Measurements from ENCODE around the gene DOC2A.
"Not testable (repeated sequence)": the region's sequence is repeated elsewhere in the genome, so short reads cannot be mapped to it uniquely, and the experiment has no call there.

DOC2A gene

GRCh38 chr16:29963021-29963743 is 47.6 kb downstream of the DOC2A start:
- no peak for DNase-seq

GRCh38 chr16:29962344-29962994 is 48.4 kb downstream of the DOC2A start:
- DNase-seq = no peak

- peak; percentile 86 for DNase-seq
Measured at GRCh38 chr16:29961479-29962343, 49.1 kb downstream of the DOC2A start, which contains the start of gene TMEM219. Gene TMEM219, plus strand, starts transcription at chr16:29962079. Its CDS starts 1,065 bp downstream, at chr16:29963144.

GRCh38 chr16:29961127-29961478 is 49.7 kb downstream of the DOC2A start:
- no peak for DNase-seq

GRCh38 chr16:29959821-29960220 is 51.0 kb downstream of the DOC2A start:
- not testable (repeated sequence) for DNase-seq

- no peak for DNase-seq
Measured at GRCh38 chr16:29959293-29959692, 51.5 kb downstream of the DOC2A start.

- no peak for DNase-seq
Measured at GRCh38 chr16:29958756-29959155, 52.1 kb downstream of the DOC2A start.
